GM19043 (cell line): ENCODE results near the gene IL18R1.

Experiments
- ATAC-seq: cut with Tn5 transposase; IDR thresholded peaks from one replicate; pipeline ENCODE4 v1.9.1; 2021; ENCODE audit warnings: low read depth; ENCODE audit not compliant: unreplicated experiment

IL18R1 gene

GRCh38 chr2:102427249-102427648 is 71.7 kb downstream of the IL18R1 start:
- no peak for ATAC-seq

GRCh38 chr2:102428573-102428972 is 73.0 kb downstream of the IL18R1 start:
- ATAC-seq: no peak

GRCh38 chr2:102432386-102432785 is 76.8 kb downstream of the IL18R1 start:
- ATAC-seq: no peak

- ATAC-seq: no peak
Observed at GRCh38 chr2:102433973-102434654, 78.5 kb downstream of the IL18R1 start.

- ATAC-seq: peak; percentile 74
Observed at GRCh38 chr2:102434655-102435381, 79.2 kb downstream of the IL18R1 start.

- no peak for ATAC-seq
Observed at GRCh38 chr2:102435741-102436140, 80.1 kb downstream of the IL18R1 start.

- no peak for ATAC-seq
Observed at GRCh38 chr2:102436323-102436722, 80.7 kb downstream of the IL18R1 start.

- ATAC-seq: no peak
Observed at GRCh38 chr2:102437122-102437521, 81.5 kb downstream of the IL18R1 start.

- ATAC-seq: no peak
Observed at GRCh38 chr2:102438111-102438510, 82.5 kb downstream of the IL18R1 start.

GRCh38 chr2:102438578-102438977 is 83.0 kb downstream of the IL18R1 start:
- ATAC-seq: no peak

GRCh38 chr2:102439065-102439695 is 83.6 kb downstream of the IL18R1 start:
- no peak for ATAC-seq

- peak; percentile 75 for ATAC-seq
Observed at GRCh38 chr2:102442967-102443828, 87.6 kb downstream of the IL18R1 start.

GRCh38 chr2:102444233-102444632 is 88.6 kb downstream of the IL18R1 start:
- ATAC-seq: no peak

- ATAC-seq: no peak
Observed at GRCh38 chr2:102446936-102447335, 91.3 kb downstream of the IL18R1 start.
